HG03159 (cell line): ENCODE data around the gene VPS18.

Source experiments
- ATAC-seq: cut with Tn5 transposase; IDR thresholded peaks from one replicate; pipeline ENCODE4 v1.9.1; 2021; ENCODE audit warnings: mild to moderate bottlenecking, moderate library complexity; ENCODE audit not compliant: unreplicated experiment

Gene VPS18

DNA sequence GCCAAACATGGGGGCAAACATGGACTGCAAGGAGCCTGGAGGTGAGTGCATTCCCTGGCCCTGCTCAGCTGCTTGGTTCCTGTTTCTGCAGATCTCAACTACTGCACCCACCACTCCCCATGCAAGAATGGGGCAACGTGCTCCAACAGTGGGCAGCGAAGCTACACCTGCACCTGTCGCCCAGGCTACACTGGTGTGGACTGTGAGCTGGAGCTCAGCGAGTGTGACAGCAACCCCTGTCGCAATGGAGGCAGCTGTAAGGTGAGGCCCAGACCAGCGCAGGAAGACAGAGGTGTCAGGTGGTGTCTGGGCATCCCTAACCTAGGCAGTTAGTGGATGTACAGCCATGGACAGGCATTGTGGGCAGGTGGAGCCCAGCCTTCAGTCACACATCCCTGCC lies 40.2 kb downstream of the VPS18 start:
- ATAC-seq: no peak

DNA sequence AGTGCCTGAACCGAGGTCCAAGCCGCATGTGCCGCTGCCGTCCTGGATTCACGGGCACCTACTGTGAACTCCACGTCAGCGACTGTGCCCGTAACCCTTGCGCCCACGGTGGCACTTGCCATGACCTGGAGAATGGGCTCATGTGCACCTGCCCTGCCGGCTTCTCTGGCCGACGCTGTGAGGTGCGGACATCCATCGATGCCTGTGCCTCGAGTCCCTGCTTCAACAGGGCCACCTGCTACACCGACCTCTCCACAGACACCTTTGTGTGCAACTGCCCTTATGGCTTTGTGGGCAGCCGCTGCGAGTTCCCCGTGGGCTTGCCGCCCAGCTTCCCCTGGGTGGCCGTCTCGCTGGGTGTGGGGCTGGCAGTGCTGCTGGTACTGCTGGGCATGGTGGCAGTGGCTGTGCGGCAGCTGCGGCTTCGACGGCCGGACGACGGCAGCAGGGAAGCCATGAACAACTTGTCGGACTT lies 42.0 kb downstream of the VPS18 start:
- no peak for ATAC-seq

DNA sequence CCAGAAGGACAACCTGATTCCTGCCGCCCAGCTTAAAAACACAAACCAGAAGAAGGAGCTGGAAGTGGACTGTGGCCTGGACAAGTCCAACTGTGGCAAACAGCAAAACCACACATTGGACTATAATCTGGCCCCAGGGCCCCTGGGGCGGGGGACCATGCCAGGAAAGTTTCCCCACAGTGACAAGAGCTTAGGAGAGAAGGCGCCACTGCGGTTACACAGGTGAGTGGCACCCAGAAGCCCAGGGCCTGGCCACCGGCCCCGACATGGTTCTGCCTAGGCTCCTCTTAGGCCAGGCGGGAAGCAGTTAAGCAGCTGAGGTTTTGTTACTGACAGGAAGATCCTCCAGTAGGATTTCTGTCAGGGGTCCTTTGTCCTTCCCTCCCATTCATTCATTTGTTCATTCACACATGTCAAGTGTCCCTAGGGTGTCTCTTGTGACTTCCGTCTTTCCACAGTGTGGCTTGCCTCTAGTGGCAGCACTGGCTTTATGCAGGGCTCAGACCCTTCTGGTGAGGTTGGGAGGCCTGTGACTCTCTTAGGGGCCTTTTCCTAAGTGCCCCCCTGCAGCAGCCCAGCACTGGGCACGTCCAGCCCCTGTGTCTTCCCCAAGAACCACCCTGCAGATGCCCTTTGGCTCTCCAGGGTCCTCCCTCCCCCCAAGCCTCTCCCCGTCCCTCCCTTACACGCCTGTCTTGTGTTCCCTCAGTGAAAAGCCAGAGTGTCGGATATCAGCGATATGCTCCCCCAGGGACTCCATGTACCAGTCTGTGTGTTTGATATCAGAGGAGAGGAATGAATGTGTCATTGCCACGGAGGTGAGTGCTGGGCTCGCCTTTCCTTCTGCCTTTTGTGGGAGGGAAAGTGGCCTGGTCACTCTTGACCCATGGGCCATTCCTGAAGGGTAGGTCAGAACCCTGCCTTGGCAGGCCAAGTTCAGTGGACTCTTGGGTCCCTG lies 42.7 kb downstream of the VPS18 start:
- ATAC-seq: no peak

DNA sequence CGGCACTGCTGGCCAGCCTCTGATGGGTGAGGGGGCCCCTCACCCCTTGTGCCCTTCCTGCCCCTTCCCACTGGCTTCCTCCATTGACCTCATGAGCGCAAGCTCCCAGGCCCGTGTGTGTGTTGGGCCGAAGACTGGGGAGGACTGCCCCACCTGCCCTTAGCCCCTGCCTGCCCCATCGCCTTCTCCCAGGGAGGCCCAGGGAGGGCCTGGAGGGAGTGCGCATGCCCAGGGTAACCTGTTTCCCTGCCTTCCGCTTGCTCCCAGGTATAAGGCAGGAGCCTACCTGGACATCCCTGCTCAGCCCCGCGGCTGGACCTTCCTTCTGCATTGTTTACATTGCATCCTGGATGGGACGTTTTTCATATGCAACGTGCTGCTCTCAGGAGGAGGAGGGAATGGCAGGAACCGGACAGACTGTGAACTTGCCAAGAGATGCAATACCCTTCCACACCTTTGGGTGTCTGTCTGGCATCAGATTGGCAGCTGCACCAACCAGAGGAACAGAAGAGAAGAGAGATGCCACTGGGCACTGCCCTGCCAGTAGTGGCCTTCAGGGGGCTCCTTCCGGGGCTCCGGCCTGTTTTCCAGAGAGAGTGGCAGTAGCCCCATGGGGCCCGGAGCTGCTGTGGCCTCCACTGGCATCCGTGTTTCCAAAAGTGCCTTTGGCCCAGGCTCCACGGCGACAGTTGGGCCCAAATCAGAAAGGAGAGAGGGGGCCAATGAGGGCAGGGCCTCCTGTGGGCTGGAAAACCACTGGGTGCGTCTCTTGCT lies 43.7 kb downstream of the VPS18 start:
- no peak for ATAC-seq

DNA sequence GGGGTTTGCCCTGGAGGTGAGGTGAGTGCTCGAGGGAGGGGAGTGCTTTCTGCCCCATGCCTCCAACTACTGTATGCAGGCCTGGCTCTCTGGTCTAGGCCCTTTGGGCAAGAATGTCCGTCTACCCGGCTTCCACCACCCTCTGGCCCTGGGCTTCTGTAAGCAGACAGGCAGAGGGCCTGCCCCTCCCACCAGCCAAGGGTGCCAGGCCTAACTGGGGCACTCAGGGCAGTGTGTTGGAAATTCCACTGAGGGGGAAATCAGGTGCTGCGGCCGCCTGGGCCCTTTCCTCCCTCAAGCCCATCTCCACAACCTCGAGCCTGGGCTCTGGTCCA lies 44.3 kb downstream of the VPS18 start:
- ATAC-seq: no peak

DNA sequence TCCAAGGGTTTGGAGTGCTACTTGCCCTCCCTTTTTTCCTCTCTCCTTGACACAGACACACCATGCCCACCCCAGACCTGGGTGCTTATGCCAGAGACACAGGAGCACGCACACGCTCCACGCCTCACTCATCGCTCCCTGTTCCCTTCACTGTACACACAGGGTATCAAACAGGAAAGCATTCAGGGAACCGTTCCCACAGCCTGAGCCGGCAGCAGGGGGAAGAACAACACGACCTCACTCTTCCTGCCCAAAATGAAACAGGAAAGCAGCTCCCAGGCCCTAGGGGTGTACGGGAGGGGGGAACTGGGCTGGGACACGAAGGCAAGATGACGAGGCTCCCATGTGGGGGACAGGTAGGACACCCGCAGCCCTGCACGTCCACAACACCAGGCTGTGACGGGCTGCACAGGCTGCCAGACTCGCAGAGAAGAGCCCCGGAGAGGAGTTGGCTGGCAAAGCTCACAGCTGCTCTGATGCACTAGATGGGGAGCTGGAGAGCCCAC lies 46.1 kb downstream of the VPS18 start:
- ATAC-seq: no peak

DNA sequence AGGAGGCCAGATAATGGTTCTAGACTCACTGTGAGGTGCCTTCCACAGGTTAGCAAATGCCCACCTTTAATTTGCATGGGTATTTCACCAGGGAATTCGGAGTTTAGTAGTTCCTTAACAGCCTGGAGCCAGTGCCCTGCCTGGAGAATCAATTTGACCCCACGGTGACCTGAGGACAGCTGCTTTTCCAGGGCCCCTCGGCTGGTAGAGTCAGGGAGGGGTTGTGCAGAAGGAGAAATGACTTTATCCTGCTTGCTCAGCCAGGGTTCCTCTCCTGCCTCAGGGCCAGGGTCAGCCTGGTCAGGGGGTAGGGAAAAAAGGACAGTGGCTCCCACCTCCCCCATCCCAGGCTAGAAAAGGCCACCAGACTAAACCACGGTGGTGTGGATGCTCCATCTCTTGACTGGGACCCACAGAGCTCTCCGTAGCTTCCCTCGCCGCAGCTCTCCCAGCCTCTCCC lies 46.8 kb downstream of the VPS18 start:
- ATAC-seq: no peak

DNA sequence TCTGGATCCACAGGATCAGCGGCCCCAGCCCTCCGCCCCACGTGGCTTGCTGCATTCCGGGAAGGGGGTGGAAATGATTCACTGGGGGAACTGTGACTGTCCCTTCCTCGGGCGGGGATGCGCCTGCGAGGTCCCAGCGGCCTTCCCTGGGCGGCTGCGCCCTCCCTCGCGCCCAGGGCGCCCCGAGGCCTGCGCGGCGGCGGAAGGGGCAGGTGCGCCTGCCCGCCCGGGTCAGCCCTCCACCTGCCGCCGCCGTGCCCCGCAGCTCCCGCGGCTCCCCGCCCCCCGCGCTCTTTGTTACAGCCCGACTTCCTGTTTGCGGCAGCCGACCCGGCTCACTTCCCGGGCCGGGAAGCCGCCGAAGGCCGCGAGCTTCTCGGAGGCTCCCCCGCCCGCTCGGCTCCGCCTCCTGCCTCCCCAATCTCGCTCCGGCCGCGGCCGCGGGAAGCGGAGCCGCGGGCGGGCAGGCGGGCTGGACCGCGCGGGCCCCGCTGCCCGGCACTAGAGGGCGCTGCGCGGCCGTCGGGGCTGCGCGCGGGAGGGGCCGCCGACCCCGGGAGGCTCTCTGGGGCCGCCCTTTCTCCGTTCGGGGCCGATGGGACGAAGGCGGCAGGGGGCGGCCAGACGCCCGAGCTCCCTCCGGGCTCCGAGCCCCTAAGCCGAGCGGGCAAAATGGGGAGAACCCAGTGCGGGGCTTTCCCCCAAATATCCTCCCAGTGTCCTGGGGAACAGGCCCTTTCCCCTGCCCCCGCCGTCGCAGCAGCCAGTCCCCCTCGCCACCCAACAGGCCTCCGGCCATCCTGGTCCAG lies 47.5 kb downstream of the VPS18 start:
- ATAC-seq: peak; percentile 54

DNA sequence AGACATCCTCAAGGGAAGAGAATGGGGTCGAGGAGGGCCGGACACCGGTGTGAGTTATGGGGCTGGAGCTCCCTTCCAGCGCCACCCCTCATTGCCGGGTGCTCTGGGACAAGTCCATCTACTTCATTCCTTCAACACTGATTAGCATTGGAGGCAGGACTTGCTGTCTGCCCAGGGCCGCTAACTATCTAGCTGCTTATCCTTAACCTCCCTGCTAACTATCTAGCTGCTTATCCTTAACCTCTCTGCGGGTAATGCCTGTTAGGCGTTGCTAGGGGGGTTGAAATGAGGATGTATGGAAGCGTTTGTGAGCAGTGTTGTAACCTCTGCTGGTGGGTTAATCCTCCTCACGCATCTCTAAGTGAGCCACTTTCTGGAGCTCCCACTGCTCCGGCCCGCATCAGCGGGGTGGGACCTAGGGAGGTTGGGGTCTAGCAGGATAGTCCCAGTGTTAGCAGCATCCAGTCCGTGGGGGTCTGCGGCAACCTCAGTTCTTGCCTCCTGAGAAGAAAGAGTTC lies 48.1 kb downstream of the VPS18 start:
- ATAC-seq: peak; percentile 21

DNA sequence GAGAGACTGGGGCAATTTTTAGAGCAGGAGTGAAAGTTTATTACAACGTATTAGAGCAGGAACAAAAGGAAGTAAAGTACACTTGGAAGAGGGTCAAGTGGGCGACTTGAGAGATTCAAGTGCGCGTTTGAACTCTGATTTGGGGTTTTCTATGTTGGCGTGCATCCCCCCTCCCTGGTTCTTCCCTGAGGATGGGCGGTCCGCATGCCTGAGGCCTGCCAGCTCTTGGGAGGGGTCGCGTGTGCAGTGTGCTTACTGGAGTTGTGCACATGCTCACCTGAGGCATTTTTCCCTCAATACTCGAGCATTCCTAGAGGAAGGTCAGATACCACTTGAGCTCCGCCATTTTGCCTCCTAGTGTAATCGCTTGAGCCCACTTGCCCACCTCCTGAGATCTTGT lies 48.6 kb downstream of the VPS18 start:
- no peak for ATAC-seq

DNA sequence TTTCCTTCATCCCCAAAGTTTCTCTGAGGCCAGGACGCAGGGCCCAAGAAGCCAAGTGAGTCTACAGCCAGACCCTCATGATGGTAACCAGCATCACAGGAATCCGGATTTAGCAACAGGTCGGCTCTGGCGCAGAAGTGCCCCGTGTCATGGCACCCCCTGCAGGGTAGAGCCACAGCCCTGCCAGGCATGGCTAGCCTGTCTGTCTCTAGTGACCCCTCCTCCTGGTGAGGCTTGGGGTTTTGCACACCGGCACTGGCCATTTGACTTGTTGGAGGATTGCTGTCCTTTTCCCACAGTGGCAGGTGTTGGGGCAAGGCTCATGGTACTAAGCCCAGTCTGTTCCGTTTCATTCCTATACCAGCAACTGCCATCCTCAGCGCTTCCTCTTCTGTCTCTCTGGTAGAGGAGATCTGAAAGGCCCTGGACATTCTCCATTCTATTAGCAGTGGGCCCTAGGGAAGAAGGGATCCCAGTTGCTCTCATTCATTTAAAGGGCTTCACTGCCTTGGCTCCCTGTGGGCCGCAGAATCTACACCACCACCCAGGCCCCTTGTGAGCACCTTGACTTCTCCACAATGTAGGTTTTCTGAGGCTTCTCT lies 49.6 kb downstream of the VPS18 start:
- ATAC-seq: no peak

DNA sequence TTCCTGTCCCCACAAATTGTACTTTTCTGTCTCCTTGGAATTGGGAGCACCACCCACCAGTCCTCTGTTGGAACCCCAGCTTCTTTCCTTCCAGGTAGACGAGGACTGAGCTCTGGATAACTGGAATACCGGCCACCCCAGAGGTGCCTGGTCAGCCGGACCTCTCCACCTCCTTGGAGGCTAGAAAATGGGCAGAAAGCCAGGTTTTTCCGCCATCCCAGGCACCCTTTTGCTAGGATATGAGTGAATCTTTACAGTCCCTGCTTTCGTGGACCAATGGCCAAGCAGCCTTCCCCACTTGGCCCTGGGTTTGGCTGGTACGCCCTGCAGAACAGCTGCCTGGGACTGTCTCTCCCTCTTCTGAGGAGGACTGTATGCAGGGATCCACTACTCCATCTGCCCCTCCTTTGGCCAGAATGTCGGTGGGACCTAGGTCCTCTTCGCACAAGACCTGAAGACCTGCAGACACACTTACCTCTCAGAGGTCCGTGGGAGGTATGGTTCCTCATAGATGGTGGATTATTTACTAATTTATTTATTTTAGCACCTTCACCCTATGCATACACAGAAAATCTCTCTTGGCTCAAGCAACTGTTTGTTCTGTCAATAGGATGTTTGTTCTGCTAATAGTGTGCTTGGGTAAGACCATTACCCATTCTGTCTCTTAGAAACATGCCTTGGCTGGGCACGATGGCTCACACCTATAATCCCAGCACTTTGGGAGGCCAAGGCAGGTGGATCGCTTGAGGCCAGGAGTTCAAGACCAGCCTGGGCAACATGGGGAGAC lies 50.5 kb downstream of the VPS18 start:
- no peak for ATAC-seq

DNA sequence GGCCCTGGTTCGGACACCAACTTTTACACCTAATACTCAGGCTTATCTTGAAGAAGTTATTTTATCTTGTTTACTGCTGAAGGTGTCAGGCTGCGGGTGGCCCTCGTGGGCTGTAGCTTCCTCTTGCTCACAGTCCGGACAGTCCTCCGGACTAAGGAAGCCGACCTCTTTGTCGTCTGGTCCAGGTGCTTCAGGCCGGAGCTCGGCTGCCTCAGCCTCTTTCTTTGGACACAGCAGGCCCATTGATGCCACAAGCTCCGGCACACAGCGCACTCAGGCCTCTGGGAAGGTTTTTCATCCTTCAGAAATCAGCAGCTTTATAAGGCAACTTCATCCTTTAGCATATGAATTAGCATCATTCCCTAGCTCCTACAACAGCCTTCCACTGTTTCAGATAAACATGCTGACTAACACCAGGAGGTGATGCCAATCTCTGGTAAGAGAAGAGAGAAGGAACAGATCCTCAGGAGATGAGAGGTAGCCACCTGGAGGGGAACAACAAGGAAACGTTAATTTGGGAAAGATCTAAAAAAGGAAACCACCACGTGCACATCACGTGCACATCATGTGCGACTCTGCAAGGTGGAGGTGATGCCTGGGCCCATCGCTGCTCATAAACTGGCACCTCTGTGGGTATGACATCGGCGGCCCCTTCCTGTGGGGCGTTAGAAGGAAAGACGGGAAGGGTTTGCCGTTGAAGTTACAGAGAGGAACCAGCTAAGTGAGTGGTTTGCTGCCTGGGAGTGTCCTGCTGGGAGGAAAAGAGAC lies 54.6 kb downstream of the VPS18 start:
- ATAC-seq: no peak

DNA sequence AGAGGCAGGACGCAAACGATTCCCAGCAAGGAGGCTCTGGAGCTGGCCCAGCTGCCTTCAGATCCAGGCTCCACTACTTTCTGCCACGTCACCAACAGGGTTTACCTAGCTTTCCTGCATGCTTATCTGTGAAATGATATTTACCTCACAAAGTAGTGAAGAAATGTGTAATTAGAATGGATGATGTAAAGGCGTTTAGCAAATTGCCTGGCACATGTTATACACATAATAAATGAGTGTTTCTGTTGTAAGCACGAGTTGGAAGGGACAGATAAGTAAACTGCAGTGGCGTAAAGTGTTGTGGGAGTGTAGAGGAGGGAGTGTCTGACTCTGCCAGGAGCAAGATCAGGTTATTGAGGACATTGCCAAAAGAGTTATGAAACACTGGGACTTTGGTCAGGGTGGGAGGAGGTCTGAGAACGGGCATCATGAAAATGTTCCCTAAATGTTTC lies 55.5 kb downstream of the VPS18 start:
- no peak for ATAC-seq

DNA sequence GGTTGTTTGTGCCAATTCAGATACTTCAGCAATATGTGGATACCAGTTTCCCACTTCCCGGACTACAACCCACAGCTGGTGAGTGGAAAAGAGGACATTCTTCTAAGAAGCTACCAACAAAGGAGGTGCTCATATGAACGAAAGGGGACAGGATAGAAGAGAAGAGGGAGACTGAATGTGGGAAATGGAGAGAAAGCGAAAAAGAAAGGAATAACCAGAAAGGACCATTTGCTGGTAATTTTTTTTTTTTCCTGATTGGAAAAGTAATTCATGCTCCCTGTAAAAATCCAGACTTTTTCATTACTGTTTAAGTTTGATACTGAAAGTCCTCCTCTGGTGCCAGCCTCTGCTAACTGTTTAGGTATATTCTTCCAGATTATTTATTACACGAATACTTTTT lies 57.5 kb downstream of the VPS18 start:
- no peak for ATAC-seq

DNA sequence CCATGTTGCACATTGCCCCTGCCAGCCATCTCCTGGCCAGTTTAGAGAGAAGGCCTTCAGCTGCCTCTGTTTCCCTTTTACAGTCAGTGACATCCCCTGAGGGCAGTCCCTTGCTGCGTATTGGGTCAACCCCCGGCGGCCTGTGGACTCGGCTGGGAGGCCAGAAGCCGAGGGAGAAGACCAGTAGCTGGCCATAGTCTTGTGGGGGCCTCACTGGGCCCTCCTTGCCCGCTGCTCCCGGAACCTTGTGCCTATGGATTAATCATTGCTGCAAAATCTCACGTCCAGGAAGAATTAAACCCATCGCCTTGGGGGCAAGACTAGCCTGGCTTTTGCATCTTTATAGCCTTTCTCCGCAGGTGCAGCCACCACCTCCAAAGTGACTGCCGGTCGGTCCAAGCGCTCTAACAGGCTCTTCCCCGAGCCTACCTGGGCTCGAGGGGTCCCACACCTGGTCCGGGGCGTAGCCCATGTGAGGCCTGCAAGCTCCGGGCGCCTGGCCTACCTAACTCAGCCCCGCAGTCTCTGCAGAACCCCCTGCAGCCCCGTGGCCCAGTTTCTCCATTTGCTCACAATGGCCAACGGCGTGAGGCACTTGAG lies 58.2 kb downstream of the VPS18 start:
- no peak for ATAC-seq

DNA sequence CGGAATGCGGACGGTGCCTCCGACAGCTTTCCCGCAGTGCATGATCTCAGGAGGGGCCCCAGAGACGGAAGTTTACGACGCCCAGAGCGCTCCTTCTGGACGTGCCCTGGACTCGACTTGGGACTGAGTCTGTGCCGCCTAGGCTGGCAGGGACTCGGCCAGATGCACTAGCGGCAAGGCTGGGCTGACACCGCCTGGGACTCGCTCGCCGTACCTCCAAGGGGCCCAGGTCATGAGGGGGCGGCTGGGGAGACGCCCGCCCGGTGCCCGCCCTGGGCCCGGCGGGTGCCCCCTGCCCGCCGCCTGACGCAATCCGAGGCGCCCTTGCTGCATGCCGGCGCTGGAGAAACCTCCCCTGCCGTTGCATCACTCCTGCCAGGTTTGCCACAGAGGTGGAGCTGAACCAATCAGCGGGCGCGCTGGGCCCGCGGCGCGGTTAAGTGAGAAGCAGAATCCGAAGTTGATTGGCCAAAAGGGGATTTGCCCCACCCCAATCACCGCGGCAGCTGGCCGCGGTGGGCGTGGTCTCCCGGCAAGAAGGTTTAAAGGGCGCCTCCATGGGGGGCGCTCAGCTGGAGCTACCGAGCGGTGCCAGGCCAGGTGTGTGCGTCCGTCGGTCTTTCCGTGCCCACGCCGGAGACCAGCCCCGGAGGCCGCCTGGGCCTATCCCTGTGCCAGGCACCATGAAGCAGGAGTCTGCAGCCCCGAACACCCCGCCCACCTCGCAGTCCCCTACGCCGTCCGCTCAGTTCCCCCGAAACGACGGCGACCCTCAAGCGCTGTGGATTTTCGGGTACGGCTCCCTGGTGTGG lies 58.9 kb downstream of the VPS18 start, which contains the start of gene CHAC1:
Gene CHAC1 (plus strand): TSS at position 571 of the 812 bp plus-strand sequence. CDS start 113 bp downstream, at position 684.
- peak; percentile 90 for ATAC-seq
